ENCODE measurements around the gene LZIC.

Gene LZIC

DNA sequence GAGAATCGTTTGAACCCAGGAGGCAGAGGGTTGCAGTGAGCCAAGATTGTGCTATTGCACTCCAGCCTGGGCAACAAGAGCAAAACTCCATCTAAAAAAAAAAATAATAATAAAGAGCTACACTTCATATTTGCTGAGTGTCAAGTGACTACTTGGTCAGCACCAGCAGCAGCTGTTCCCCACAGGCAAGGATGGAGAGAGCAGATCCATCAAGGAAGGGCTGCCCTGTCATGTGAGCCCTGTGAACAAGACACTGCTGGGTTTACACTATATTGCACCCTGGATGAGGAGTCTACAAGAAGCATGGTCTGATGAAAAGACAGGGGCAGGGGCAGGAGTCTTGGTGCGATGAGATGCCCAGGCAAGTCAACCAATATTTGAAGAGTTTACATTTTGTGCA, 36.7 kb downstream of the LZIC start:
- Histone ChIP-seq H3K4me3 (no peak overlapping the region), H3K36me3 (ENCODE audit: insufficient read depth, low read length) (no peaks in the 10 kb centered on the region), H3K9ac (ENCODE audit: insufficient read length) (no peak overlapping the region), H3K27ac (no peak overlapping the region), H3K9me3 (ENCODE audit: low read depth, low read length) (no peaks in the 10 kb centered on the region)
- TF ChIP-seq POLR2AphosphoS5 (IDR thresholded peaks at IDR 0.05; ENCODE audit: borderline replicate concordance, low read depth, low read length) (no peak), EZH2 (IDR thresholded peaks at IDR 0.05) (no peak), FOXP2 (optimal IDR thresholded peaks at IDR 0.05; ENCODE audit: control extremely low read depth, extremely low read length, insufficient read depth) (no peak)
- DNase-seq (ENCODE audit: low read depth, low spot score), result no peak

DNA sequence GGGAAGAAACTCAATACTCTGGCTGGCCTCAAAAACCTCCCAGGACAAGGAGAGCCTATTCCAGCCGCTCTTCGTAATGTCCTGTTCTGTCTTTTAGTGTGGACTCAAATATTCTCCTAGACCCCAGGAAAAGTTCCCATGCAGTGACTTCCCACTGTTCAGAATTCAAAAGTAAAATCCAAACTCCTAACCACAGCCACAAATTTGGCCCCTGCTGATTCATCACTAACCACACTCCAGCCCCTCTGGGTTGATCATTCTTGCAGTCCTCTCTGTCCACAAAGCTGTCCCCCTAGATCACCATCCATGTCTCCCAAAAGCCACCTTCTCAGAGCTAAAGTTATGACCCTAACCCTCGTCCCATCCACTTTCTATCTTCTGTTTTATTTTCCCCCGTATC, 38.2 kb downstream of the LZIC start:
- Histone ChIP-seq H3K9me3 (ENCODE audit: low read depth, low read length) (no peaks in the 10 kb centered on the region), H3K4me3 (no peak overlapping the region), H3K27ac (no peak overlapping the region), H3K36me3 (ENCODE audit: insufficient read depth, low read length) (no peaks in the 10 kb centered on the region), H3K9ac (ENCODE audit: insufficient read length) (no peak overlapping the region)
- TF ChIP-seq FOXP2 (optimal IDR thresholded peaks at IDR 0.05; ENCODE audit: control extremely low read depth, extremely low read length, insufficient read depth), result no peak
- no peak for TF ChIP-seq EZH2 (IDR thresholded peaks at IDR 0.05)
- DNase-seq (ENCODE audit: low read depth, low spot score), result no peak

DNA sequence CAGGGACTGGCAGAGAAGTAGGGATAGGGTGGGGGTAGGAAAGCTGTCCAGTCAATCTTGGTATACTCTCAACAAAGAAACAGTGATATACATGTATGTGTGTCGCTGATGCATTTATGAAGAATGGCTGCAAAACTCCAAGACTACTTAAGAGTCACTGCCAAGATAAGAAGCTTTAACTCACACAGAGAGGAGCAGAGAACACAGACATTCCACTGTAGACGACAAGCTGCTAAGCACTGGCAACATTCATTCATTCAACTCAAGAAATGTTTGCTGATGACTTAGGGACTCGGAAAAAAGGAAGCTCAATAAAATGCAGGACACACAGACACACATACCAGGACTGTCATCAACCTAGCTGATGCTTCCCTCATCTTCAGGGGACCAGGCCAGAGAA, 38.6 kb downstream of the LZIC start:
- DNase-seq (ENCODE audit: low read depth, low spot score), result no peak
- no peak for TF ChIP-seq EZH2 (IDR thresholded peaks at IDR 0.05)
- no peak for TF ChIP-seq POLR2AphosphoS5 (IDR thresholded peaks at IDR 0.05; ENCODE audit: borderline replicate concordance, low read depth, low read length)
- TF ChIP-seq FOXP2 (optimal IDR thresholded peaks at IDR 0.05; ENCODE audit: control extremely low read depth, extremely low read length, insufficient read depth), result no peak
- H3K27ac ChIP-seq, result no peak overlapping the region
- no peak overlapping the region for H3K9ac ChIP-seq (ENCODE audit: insufficient read length)
- no peaks in the 10 kb centered on the region for H3K36me3 ChIP-seq (ENCODE audit: insufficient read depth, low read length)
- no peaks in the 10 kb centered on the region for H3K9me3 ChIP-seq (ENCODE audit: low read depth, low read length)
- H3K4me3 ChIP-seq, result no peak overlapping the region

DNA sequence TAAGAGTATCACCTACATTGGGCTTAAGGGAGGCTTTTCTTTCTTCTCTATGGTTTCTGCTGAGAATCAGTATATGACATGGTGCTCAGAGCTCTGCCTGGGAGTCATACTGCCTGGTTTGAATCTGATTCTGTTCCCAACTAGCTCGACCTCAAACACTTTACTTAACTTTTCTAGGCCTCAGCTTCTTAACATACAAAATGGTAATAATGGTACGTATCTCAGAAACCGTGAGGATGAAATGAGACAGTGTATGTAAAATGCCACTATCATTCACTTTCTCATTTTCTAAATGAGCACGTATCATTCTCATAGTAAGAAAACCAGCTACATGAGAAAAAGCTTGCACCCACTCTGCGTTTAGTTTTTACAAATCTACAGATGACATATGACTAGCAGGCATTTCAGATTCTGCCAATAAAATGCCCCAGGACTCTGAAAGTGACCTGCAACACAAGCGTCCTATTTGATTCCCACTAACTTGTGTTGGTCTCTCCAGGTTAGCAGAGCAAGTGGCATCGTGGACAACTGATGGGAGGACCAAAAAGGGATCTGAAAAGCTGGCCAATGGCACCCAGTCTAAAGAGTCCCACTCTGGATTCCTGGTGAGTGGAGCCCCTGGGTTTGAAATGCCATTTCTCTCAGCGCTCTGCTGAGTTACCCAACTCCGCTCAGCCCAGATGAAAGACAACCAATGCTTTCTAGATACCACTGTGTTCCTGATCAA, 39.2 kb downstream of the LZIC start:
- DNase-seq (ENCODE audit: low read depth, low spot score), result no peak
- Histone ChIP-seq H3K27ac (no peak overlapping the region), H3K4me3 (no peak overlapping the region), H3K9ac (ENCODE audit: insufficient read length) (no peak overlapping the region), H3K9me3 (ENCODE audit: low read depth, low read length) (no peaks in the 10 kb centered on the region), H3K36me3 (ENCODE audit: insufficient read depth, low read length) (no peaks in the 10 kb centered on the region)
- TF ChIP-seq FOXP2 (optimal IDR thresholded peaks at IDR 0.05; ENCODE audit: control extremely low read depth, extremely low read length, insufficient read depth) (no peak), EZH2 (IDR thresholded peaks at IDR 0.05) (no peak), POLR2AphosphoS5 (IDR thresholded peaks at IDR 0.05; ENCODE audit: borderline replicate concordance, low read depth, low read length) (no peak)

DNA sequence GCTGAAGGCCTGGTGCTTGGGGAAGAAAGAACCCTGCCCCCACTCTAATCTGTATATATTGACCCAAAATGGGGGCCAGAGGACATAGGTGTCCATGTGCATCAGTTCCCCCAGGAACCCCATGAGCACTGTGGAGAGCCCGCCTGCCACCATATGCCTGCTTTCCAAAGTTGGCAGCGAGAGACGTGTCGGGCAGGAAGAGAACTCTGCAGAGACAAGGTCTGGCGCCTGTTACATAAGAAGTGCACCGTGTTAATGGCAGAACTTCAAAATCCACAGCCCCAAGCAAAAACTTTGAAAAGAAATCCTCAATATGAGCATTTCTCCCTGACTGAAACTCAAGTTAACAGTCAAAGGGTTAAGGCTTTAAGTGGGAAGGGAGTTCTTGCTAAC, 41.1 kb downstream of the LZIC start:
- DNase-seq (ENCODE audit: low read depth, low spot score), result no peak
- H3K4me3 ChIP-seq, result no peak overlapping the region
- no peak overlapping the region for H3K9ac ChIP-seq (ENCODE audit: insufficient read length)
- H3K27ac ChIP-seq, result no peak overlapping the region
- H3K9me3 ChIP-seq (ENCODE audit: low read depth, low read length), result no peaks in the 10 kb centered on the region
- no peaks in the 10 kb centered on the region for H3K36me3 ChIP-seq (ENCODE audit: insufficient read depth, low read length)
- TF ChIP-seq POLR2AphosphoS5 (IDR thresholded peaks at IDR 0.05; ENCODE audit: borderline replicate concordance, low read depth, low read length) (no peak), EZH2 (IDR thresholded peaks at IDR 0.05) (no peak), FOXP2 (optimal IDR thresholded peaks at IDR 0.05; ENCODE audit: control extremely low read depth, extremely low read length, insufficient read depth) (no peak)

DNA sequence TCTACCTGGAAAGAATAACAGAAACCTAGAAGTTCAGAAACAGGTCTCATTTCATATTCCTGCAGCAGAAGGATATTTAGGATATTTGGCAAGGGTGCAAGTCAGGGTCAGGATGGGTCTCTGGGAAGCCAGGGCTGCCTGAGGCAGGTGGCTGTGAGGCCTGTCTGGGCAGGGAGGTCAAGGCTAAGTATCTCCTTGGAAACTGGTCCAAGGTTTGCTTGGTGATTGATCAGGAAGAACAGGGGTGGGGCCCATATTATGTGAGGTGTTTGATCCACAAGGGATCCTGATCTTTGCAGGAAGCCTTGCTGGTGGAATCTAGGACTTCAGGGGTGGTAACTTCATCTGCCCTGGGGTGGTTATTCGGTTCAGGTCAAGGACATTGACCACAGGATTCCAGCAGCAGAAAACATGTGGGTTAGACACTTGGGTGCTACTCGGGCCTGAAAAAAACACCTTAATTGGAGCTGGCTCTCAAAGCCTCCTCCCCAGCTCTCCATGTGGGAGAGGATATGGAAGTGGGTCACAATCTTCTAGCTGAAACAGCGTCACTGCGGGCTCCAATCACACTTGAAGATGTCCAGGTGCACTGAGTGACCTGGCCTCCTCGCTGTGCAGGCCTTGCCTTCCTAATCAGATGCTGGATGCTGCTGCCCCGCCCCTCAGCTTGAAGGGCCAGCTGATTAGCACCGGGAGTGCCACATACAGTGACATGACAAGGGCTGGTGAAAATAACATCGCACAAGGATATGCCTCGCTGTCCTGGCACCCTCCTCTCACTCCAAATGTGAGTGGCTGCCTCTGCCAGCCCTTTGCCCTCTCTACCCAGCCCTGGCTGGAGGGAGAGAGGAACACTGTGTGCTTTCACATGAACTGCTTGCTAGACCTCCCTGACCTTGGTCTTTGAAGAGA, 41.8 kb downstream of the LZIC start:
- TF ChIP-seq FOXP2 (optimal IDR thresholded peaks at IDR 0.05; ENCODE audit: control extremely low read depth, extremely low read length, insufficient read depth), result no peak
- no peak for TF ChIP-seq EZH2 (IDR thresholded peaks at IDR 0.05)
- no peak for TF ChIP-seq POLR2AphosphoS5 (IDR thresholded peaks at IDR 0.05; ENCODE audit: borderline replicate concordance, low read depth, low read length)
- no peak for DNase-seq (ENCODE audit: low read depth, low spot score)
- H3K27ac ChIP-seq, result no peak overlapping the region
- H3K4me3 ChIP-seq, result no peak overlapping the region
- no peaks in the 10 kb centered on the region for H3K36me3 ChIP-seq (ENCODE audit: insufficient read depth, low read length)
- no peaks in the 10 kb centered on the region for H3K9me3 ChIP-seq (ENCODE audit: low read depth, low read length)
- H3K9ac ChIP-seq (ENCODE audit: insufficient read length), result no peak overlapping the region

DNA sequence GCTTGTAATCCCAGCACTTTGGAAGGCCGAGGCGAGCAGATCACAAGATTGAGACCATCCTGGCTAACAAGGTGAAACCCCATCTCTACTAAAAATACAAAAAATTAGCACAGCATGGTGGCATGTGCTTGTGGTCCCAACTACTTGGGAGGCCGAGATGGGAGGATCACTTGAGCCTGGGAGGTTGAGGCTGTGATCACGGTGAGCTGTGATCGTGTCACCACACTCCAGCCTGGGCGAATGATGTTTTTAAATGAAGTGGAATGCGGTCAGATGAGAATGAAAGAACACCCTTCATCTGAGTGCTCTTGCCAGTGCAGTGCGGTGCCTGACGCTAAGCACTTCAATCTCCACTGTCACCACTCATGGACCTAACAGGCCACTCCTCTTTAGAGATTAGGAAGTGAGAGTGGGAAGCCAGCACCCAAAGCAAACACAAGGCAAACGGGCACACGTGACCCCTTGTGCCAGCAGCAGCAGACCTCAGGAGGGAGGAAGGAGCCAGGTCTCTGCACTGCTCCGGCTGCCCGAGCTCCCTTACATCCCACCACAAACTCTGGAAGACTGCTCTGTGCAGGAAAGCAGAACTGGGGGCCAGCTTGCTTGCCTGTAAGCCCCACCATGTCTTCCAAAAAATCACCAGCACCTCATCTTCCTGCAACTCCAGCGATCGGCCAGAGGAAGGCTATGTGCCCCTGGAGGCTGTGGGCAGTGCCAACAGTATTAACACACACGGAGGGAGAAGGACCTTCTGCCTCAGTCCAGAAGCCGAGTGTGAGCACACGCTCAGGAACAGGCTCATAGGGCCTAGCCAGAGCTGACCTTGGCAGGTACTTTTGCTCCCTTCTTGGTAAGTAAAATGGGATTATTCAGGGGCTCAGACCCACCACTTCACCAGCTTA, 42.8 kb downstream of the LZIC start:
- H3K9ac ChIP-seq (ENCODE audit: insufficient read length), result no peak overlapping the region
- no peak for TF ChIP-seq POLR2AphosphoS5 (IDR thresholded peaks at IDR 0.05; ENCODE audit: borderline replicate concordance, low read depth, low read length)
- TF ChIP-seq EZH2 (IDR thresholded peaks at IDR 0.05), result no peak
- no peak for TF ChIP-seq FOXP2 (optimal IDR thresholded peaks at IDR 0.05; ENCODE audit: control extremely low read depth, extremely low read length, insufficient read depth)
- no peaks in the 10 kb centered on the region for H3K36me3 ChIP-seq (ENCODE audit: insufficient read depth, low read length)
- DNase-seq (ENCODE audit: low read depth, low spot score), result no peak
- H3K9me3 ChIP-seq (ENCODE audit: low read depth, low read length), result no peaks in the 10 kb centered on the region
- no peak overlapping the region for H3K27ac ChIP-seq
- no peak overlapping the region for H3K4me3 ChIP-seq

DNA sequence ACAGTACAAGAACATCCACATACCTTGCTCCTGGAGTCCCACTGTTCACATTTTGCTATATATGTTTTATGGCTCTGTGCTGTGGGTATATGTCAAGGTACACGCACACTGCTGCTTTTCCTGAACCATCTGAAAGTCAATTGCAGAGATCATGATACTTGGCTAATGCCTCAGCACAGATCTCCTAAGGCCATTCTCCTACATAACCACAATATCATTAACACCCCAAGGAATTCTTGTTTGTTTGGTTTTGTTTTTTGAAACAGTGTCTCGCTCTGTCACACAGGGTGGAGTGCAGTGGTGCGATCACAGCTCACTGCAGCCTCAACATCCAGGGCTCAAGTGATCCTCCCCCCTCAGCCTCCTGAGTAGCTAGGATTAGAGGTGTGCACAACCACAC, 49.1 kb downstream of the LZIC start:
- Histone ChIP-seq H3K4me3 (no peak overlapping the region), H3K9me3 (ENCODE audit: low read depth, low read length) (no peaks in the 10 kb centered on the region), H3K9ac (ENCODE audit: insufficient read length) (no peak overlapping the region), H3K27ac (peak overlapping the region; percentile 20; the same call in 1 of the 2 replicates), H3K36me3 (ENCODE audit: insufficient read depth, low read length) (no peaks in the 10 kb centered on the region)
- TF ChIP-seq POLR2AphosphoS5 (IDR thresholded peaks at IDR 0.05; ENCODE audit: borderline replicate concordance, low read depth, low read length), result no peak
- TF ChIP-seq FOXP2 (optimal IDR thresholded peaks at IDR 0.05; ENCODE audit: control extremely low read depth, extremely low read length, insufficient read depth), result no peak
- no peak for TF ChIP-seq EZH2 (IDR thresholded peaks at IDR 0.05)
- DNase-seq (ENCODE audit: low read depth, low spot score), result no peak

Measured in SK-N-MC (cell line).